Measurements from ENCODE around the gene WDR27. TPM values are rescaled to one million over a fixed set of nuclear protein-coding genes. Genes with fewer than 3 reads are reported as not detected.

The WDR27 gene
- total RNA-seq, 2 donors from 2014 or later = 25.7 to 26.0 TPM

- DNase-seq (no peak), ATAC-seq (no peak)
- no peaks in the 10 kb centered on the region for H3K27me3 Mint-ChIP-seq
- no peak overlapping the region for H3K27ac Mint-ChIP-seq
- peaks cover 14% of the 10 kb centered on the region for H3K36me3 Mint-ChIP-seq (ENCODE audit: low read depth)
- peaks cover 3% of the 10 kb centered on the region for H3K4me1 Mint-ChIP-seq
- H3K4me3 Mint-ChIP-seq = no peak overlapping the region
- H3K9me3 ChIP-seq (ENCODE audit: control insufficient read depth, low read length, poor library complexity, severe bottlenecking) = no peaks in the 10 kb centered on the region
These were observed 35.4 kb downstream of the WDR27 start for GRCh38 chr6:169666441-169666840.

- ATAC-seq = no peak
- Mint-ChIP-seq H3K4me1 (peaks cover 3% of the 10 kb centered on the region), H3K36me3 (ENCODE audit: low read depth) (peaks cover 12% of the 10 kb centered on the region), H3K27ac (no peak overlapping the region), H3K4me3 (no peak overlapping the region), H3K27me3 (no peaks in the 10 kb centered on the region)
- no peak for DNase-seq
- H3K9me3 ChIP-seq (ENCODE audit: control insufficient read depth, low read length, poor library complexity, severe bottlenecking) = no peaks in the 10 kb centered on the region
These were observed 36.5 kb downstream of the WDR27 start for GRCh38 chr6:169665289-169665688.

GRCh38 chr6:169664227-169664626, 37.6 kb downstream of the WDR27 start:
- DNase-seq = no peak
- no peak overlapping the region for H3K4me3 Mint-ChIP-seq
- no peaks in the 10 kb centered on the region for H3K9me3 ChIP-seq (ENCODE audit: control insufficient read depth, low read length, poor library complexity, severe bottlenecking)
- peaks cover 15% of the 10 kb centered on the region for H3K36me3 Mint-ChIP-seq (ENCODE audit: low read depth)
- peaks cover 7% of the 10 kb centered on the region for H3K4me1 Mint-ChIP-seq
- no peak overlapping the region for H3K27ac Mint-ChIP-seq
- no peaks in the 10 kb centered on the region for H3K27me3 Mint-ChIP-seq
- ATAC-seq = no peak

GRCh38 chr6:169663468-169663867, 38.4 kb downstream of the WDR27 start:
- no peaks in the 10 kb centered on the region for H3K9me3 ChIP-seq (ENCODE audit: control insufficient read depth, low read length, poor library complexity, severe bottlenecking)
- Mint-ChIP-seq H3K4me3 (no peak overlapping the region), H3K4me1 (peaks cover 10% of the 10 kb centered on the region), H3K27ac (no peak overlapping the region), H3K27me3 (no peaks in the 10 kb centered on the region), H3K36me3 (ENCODE audit: low read depth) (peaks cover 15% of the 10 kb centered on the region)
- ATAC-seq (no peak), DNase-seq (no peak)

GRCh38 chr6:169661391-169661756, 40.5 kb downstream of the WDR27 start:
- Mint-ChIP-seq H3K4me1 (peaks cover 13% of the 10 kb centered on the region), H3K27me3 (no peaks in the 10 kb centered on the region), H3K27ac (no peak overlapping the region), H3K4me3 (no peak overlapping the region), H3K36me3 (ENCODE audit: low read depth) (peaks cover 14% of the 10 kb centered on the region)
- no peaks in the 10 kb centered on the region for H3K9me3 ChIP-seq (ENCODE audit: control insufficient read depth, low read length, poor library complexity, severe bottlenecking)
- no peak for ATAC-seq
- DNase-seq = no peak

- ATAC-seq = no peak
- H3K36me3 Mint-ChIP-seq (ENCODE audit: low read depth) = peaks cover 16% of the 10 kb centered on the region
- no peaks in the 10 kb centered on the region for H3K9me3 ChIP-seq (ENCODE audit: control insufficient read depth, low read length, poor library complexity, severe bottlenecking)
- H3K4me1 Mint-ChIP-seq = peaks cover 13% of the 10 kb centered on the region
- no peak overlapping the region for H3K4me3 Mint-ChIP-seq
- H3K27ac Mint-ChIP-seq = no peak overlapping the region
- H3K27me3 Mint-ChIP-seq = no peaks in the 10 kb centered on the region
- DNase-seq = no peak
These were observed 41.0 kb downstream of the WDR27 start for GRCh38 chr6:169660751-169661390.

GRCh38 chr6:169659820-169660610, 41.8 kb downstream of the WDR27 start:
- no peak overlapping the region for H3K4me3 Mint-ChIP-seq

GRCh38 chr6:169657284-169657610, 44.6 kb downstream of the WDR27 start:
- Mint-ChIP-seq H3K36me3 (ENCODE audit: low read depth) (peaks cover 10% of the 10 kb centered on the region), H3K4me3 (no peak overlapping the region), H3K27ac (no peak overlapping the region), H3K27me3 (no peaks in the 10 kb centered on the region), H3K4me1 (peaks cover 20% of the 10 kb centered on the region)
- ATAC-seq (no peak), DNase-seq (no peak)
- no peaks in the 10 kb centered on the region for H3K9me3 ChIP-seq (ENCODE audit: control insufficient read depth, low read length, poor library complexity, severe bottlenecking)

More at GRCh38 chr6:169659820-169660610, 41.8 kb downstream of the WDR27 start:
- ATAC-seq = no peak
- H3K9me3 ChIP-seq (ENCODE audit: control insufficient read depth, low read length, poor library complexity, severe bottlenecking) = no peaks in the 10 kb centered on the region
- DNase-seq = no peak
- H3K27me3 Mint-ChIP-seq = no peaks in the 10 kb centered on the region
- peaks cover 15% of the 10 kb centered on the region for H3K4me1 Mint-ChIP-seq
- H3K27ac Mint-ChIP-seq = no peak overlapping the region
- peaks cover 16% of the 10 kb centered on the region for H3K36me3 Mint-ChIP-seq (ENCODE audit: low read depth)

- ATAC-seq = no peak
- Mint-ChIP-seq H3K4me1 (peaks cover 20% of the 10 kb centered on the region), H3K27ac (no peak overlapping the region), H3K27me3 (no peaks in the 10 kb centered on the region), H3K4me3 (no peak overlapping the region), H3K36me3 (ENCODE audit: low read depth) (peaks cover 11% of the 10 kb centered on the region)
- no peaks in the 10 kb centered on the region for H3K9me3 ChIP-seq (ENCODE audit: control insufficient read depth, low read length, poor library complexity, severe bottlenecking)
- DNase-seq = no peak
These were observed 45.1 kb downstream of the WDR27 start for GRCh38 chr6:169656546-169657283.

GRCh38 chr6:169654598-169655391, 47.0 kb downstream of the WDR27 start:
- ATAC-seq (peak; percentile 97), DNase-seq (peak; percentile 49 to 63 (median 57))
- no peaks in the 10 kb centered on the region for H3K9me3 ChIP-seq (ENCODE audit: control insufficient read depth, low read length, poor library complexity, severe bottlenecking)
- Mint-ChIP-seq H3K4me1 (peaks cover 20% of the 10 kb centered on the region), H3K27me3 (no peaks in the 10 kb centered on the region), H3K36me3 (ENCODE audit: low read depth) (peaks cover 12% of the 10 kb centered on the region), H3K27ac (peak overlapping the region; percentile 85), H3K4me3 (peak overlapping the region; percentile 92)

GRCh38 chr6:169653691-169654090, 48.1 kb downstream of the WDR27 start:
- H3K27me3 Mint-ChIP-seq = no peaks in the 10 kb centered on the region
- no peaks in the 10 kb centered on the region for H3K9me3 ChIP-seq (ENCODE audit: control insufficient read depth, low read length, poor library complexity, severe bottlenecking)
- ATAC-seq (no peak), DNase-seq (no peak)
- peaks cover 14% of the 10 kb centered on the region for H3K4me1 Mint-ChIP-seq
- peak overlapping the region; percentile 21 for H3K4me3 Mint-ChIP-seq
- H3K27ac Mint-ChIP-seq = peak overlapping the region; percentile 85
- H3K36me3 Mint-ChIP-seq (ENCODE audit: low read depth) = peaks cover 9% of the 10 kb centered on the region

GRCh38 chr6:169652896-169653295, 48.9 kb downstream of the WDR27 start:
- no peaks in the 10 kb centered on the region for H3K9me3 ChIP-seq (ENCODE audit: control insufficient read depth, low read length, poor library complexity, severe bottlenecking)
- Mint-ChIP-seq H3K36me3 (ENCODE audit: low read depth) (peaks cover 8% of the 10 kb centered on the region), H3K4me3 (no peak overlapping the region), H3K4me1 (peaks cover 13% of the 10 kb centered on the region), H3K27ac (no peak overlapping the region), H3K27me3 (no peaks in the 10 kb centered on the region)
- ATAC-seq (no peak), DNase-seq (no peak)

GRCh38 chr6:169651498-169651897, 50.3 kb downstream of the WDR27 start:
- no peaks in the 10 kb centered on the region for H3K27me3 Mint-ChIP-seq
- peaks cover 11% of the 10 kb centered on the region for H3K4me1 Mint-ChIP-seq
- ATAC-seq (no peak), DNase-seq (no peak)
- no peaks in the 10 kb centered on the region for H3K9me3 ChIP-seq (ENCODE audit: control insufficient read depth, low read length, poor library complexity, severe bottlenecking)
- H3K36me3 Mint-ChIP-seq (ENCODE audit: low read depth) = peaks cover 6% of the 10 kb centered on the region
- no peak overlapping the region for H3K4me3 Mint-ChIP-seq
- H3K27ac Mint-ChIP-seq = no peak overlapping the region
